Measurements from ENCODE around the gene SIPA1L3. TPM values are rescaled to one million over a fixed set of nuclear protein-coding genes. Genes with fewer than 3 reads are reported as not detected.

SIPA1L3 gene
- total and polyA plus RNA-seq, 9 of the 15 experiments (the other 6 are each of a cell fraction or from before 2014, with no cell fraction given) = 0.01 to 6.1 (median 2.5) TPM

DNA sequence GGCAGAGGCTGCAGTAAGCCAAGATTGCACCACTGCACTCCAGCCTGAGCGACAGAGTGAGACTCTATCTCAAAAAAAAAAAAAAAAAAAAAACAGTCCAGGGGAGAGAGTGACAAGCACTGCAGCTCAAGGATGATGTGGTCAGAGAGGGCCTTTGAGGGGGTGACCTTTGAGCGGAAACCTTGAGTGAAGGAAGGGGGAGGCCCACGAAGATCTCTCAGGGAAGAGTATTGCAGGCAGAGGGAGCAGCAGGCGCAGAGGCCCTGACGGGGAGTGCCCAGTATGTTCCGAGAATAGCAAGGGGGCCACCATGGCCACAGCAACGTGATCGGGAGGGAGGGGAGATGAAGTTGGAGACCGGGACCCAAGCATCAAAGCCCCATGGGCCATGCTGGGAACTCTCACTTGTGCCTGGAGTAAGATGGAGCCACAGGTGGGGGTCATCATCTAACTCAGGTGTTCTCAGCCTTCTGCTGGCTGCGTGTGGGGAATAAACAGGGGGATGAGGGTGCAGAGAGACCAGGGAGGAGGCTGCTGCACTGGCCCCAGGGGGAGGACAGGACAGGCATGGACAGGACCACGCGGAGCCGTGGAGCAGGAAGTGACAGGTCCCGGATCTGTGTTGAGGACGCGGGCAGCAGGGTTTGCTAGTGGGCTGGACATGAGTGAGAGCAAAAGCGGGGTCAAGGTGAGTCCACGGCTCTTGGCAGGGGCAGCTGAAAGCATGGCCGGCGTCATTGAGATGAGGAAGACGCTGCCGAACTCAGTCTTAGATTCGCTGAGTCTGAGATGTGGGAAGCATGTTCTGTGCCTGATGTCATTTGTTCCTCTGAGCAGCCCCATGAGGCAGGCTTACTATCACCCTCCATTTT is 256.6 kb downstream of the SIPA1L3 start:
- ATAC-seq = no peak
- in situ Hi-C loops (cut with MboI) (no loop called here), intact Hi-C loops (cut with micrococcal nuclease) (no loop called here)
- ChIA-PET CTCF (ENCODE audit: low intra/inter-chr PET ratio) (no interaction called here), POLR2A (interaction anchor here (0.7 to 1.9 kb wide), 3 partner anchors 17 to 29 kb away, joined by 3 to 9 read pairs (median 8); no protein-coding TSS in a partner anchor)
- Histone ChIP-seq H3K4me1 (replicated peaks in 1 of 2; ENCODE audit: control insufficient read depth in 2 of 2, insufficient read depth in 2 of 2, low read length in 2 of 2) (peaks cover 0 to 14% of the 10 kb centered on the region in 2 experiments; a peak in 2 of 5 replicates), H2AFZ (ENCODE audit: low read depth, low read length) (no peak overlapping the region), H3K27me3 (ENCODE audit: control insufficient read depth in 2 of 2, insufficient read depth in 2 of 2, low read length in 2 of 2) (no peaks in the 10 kb centered on the region), H3K79me2 (ENCODE audit: control insufficient read depth, insufficient read depth, low read length) (no peaks in the 10 kb centered on the region), H3K36me3 (ENCODE audit: control insufficient read depth, insufficient read depth, low read length) (no peaks in the 10 kb centered on the region), H3K4me3 (no peak overlapping the region), H3K9me1 (ENCODE audit: control insufficient read depth, insufficient read depth, low read length) (no peaks in the 10 kb centered on the region), H3K9me3 (replicated peaks; ENCODE audit: control insufficient read depth, insufficient read depth, low read depth, low read length) (peaks cover 9% of the 10 kb centered on the region), H3K9ac (ENCODE audit: insufficient read depth in 1 of 2, low read depth in 2 of 2, low read length in 2 of 2) (no peak overlapping the region), H3K4me2 (ENCODE audit: insufficient read depth, low read length) (no peak overlapping the region), H3K27ac (ENCODE audit: extremely low read depth, low read depth, low read length) (no peak overlapping the region), H4K20me1 (replicated peaks; ENCODE audit: control insufficient read depth, insufficient read depth, low read length) (no peaks in the 10 kb centered on the region)
- DNase-seq (ENCODE audit: extremely low read depth in 1 of 4, low spot score in 3 of 4) = no peak
- 56% methylated on average over 21 of the region's 23 CpGs for WGBS (ENCODE audit: insufficient coverage, low coverage, missing lambda C conversion rate)
- no peak for FAIRE-seq
- no TSS peak for BruUV-seq (replicated peaks)
- no peak for TF ChIP-seq RB1 (IDR thresholded peaks at IDR 0.05; ENCODE audit: low read depth)
- TF ChIP-seq CHD2 (IDR thresholded peaks at IDR 0.05; ENCODE audit: low read depth, low read length) = no peak
- TF ChIP-seq CBFA2T3 (IDR thresholded peaks at IDR 0.05) = no peak
- no peak for TF ChIP-seq SMARCC2 (IDR thresholded peaks at IDR 0.05; ENCODE audit: low read depth)
- TF ChIP-seq, protein P1, sequence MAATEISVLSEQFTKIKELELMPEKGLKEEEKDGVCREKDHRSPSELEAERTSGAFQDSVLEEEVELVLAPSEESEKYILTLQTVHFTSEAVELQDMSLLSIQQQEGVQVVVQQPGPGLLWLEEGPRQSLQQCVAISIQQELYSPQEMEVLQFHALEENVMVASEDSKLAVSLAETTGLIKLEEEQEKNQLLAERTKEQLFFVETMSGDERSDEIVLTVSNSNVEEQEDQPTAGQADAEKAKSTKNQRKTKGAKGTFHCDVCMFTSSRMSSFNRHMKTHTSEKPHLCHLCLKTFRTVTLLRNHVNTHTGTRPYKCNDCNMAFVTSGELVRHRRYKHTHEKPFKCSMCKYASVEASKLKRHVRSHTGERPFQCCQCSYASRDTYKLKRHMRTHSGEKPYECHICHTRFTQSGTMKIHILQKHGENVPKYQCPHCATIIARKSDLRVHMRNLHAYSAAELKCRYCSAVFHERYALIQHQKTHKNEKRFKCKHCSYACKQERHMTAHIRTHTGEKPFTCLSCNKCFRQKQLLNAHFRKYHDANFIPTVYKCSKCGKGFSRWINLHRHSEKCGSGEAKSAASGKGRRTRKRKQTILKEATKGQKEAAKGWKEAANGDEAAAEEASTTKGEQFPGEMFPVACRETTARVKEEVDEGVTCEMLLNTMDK (IDR thresholded peaks at IDR 0.05; ENCODE audit: borderline replicate concordance, insufficient read depth, low read depth, low read length, poor library complexity, severe bottlenecking) = no peak
- TF ChIP-seq ETV5 (CRISPR knock-in tag; IDR thresholded peaks at IDR 0.05; ENCODE audit: low read depth) = no peak
- no peak for TF ChIP-seq NCOR1 (IDR thresholded peaks at IDR 0.05)
- TF ChIP-seq, protein P2, sequence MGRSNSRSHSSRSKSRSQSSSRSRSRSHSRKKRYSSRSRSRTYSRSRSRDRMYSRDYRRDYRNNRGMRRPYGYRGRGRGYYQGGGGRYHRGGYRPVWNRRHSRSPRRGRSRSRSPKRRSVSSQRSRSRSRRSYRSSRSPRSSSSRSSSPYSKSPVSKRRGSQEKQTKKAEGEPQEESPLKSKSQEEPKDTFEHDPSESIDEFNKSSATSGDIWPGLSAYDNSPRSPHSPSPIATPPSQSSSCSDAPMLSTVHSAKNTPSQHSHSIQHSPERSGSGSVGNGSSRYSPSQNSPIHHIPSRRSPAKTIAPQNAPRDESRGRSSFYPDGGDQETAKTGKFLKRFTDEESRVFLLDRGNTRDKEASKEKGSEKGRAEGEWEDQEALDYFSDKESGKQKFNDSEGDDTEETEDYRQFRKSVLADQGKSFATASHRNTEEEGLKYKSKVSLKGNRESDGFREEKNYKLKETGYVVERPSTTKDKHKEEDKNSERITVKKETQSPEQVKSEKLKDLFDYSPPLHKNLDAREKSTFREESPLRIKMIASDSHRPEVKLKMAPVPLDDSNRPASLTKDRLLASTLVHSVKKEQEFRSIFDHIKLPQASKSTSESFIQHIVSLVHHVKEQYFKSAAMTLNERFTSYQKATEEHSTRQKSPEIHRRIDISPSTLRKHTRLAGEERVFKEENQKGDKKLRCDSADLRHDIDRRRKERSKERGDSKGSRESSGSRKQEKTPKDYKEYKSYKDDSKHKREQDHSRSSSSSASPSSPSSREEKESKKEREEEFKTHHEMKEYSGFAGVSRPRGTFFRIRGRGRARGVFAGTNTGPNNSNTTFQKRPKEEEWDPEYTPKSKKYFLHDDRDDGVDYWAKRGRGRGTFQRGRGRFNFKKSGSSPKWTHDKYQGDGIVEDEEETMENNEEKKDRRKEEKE (IDR thresholded peaks at IDR 0.05; ENCODE audit: borderline replicate concordance in 1 of 2, control insufficient read depth in 1 of 2, low read depth in 2 of 2, low read length in 1 of 2) = no peak
- no peak for TF ChIP-seq TEAD1 (CRISPR knock-in tag; IDR thresholded peaks at IDR 0.05)
- TF ChIP-seq KLF16 (IDR thresholded peaks at IDR 0.05) = no peak
- TF ChIP-seq EWSR1 (IDR thresholded peaks at IDR 0.05; ENCODE audit: borderline replicate concordance, low read depth, partially characterized antibody) = no peak
- TF ChIP-seq JUNB (CRISPR knock-in tag; conservative IDR thresholded peaks at IDR 0.05) = no peak
- TF ChIP-seq, protein P3, sequence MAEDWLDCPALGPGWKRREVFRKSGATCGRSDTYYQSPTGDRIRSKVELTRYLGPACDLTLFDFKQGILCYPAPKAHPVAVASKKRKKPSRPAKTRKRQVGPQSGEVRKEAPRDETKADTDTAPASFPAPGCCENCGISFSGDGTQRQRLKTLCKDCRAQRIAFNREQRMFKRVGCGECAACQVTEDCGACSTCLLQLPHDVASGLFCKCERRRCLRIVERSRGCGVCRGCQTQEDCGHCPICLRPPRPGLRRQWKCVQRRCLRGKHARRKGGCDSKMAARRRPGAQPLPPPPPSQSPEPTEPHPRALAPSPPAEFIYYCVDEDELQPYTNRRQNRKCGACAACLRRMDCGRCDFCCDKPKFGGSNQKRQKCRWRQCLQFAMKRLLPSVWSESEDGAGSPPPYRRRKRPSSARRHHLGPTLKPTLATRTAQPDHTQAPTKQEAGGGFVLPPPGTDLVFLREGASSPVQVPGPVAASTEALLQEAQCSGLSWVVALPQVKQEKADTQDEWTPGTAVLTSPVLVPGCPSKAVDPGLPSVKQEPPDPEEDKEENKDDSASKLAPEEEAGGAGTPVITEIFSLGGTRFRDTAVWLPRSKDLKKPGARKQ (CRISPR knock-in tag; IDR thresholded peaks at IDR 0.05) = no peak
- no peak for TF ChIP-seq RCOR1 (IDR thresholded peaks at IDR 0.05; ENCODE audit: borderline replicate concordance in 1 of 2, low read depth in 2 of 2, low read length in 2 of 2)
- TF ChIP-seq GTF2A2 (tag; IDR thresholded peaks at IDR 0.05) = no peak

All from K562 (cell line).